Measurements from ENCODE around the gene ANXA2R.
A peak's percentile ranks its signal among the peaks of the same experiment; 100 is the strongest.
"Not testable (repeated sequence)": the region's sequence is repeated elsewhere in the genome, so short reads cannot be mapped to it uniquely, and the experiment has no call there.

Gene ANXA2R

DNA sequence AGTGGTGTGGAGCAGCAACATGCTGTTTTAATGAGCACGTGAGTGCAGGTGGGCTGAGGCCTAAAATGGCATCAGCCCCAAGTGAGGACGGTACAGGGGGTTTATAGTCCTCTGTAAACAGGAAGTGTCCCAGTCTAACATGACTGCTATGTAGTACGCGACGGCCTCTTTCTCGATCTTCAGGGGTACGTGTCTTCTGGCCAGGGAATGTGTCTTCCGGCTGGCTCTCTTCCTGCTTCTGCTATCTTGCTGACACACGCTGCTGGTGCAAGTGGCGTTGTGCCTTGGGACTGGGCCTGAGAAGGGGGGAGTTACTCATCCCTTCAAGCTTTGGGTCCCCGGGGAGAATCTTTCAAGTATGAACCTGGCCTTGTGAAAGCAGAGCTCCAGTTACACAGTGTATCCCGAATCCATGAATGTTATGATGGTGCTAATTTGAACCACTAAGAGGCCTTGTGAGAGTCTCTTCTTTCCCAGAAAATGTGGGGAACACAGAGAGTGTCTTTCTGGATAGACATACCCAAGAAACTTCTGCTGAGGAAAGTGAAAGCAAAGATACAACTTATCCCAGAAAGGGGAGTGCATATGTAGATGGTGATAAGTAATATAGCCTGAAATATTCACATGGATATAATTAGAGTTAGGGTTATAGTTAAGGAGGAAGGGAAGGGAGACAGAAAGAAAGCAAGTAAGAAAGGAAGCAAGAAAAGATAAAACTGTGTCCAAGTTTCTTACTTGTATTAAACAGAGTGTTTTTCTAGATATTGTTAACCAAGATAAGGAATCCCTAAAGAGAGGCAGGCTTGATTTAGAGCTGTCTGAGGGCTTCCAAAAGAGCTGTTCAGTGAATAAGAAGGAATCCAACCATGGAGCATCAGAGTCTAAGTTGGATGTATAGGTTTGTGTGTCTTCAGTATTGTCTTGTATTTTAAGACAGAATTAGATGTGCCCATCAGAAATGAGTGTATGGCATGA is 35.5 kb upstream of the ANXA2R start:
- no peak overlapping the region for H3K27ac ChIP-seq
- no peak overlapping the region for H3K4me3 ChIP-seq (ENCODE audit: low read depth in 1 of 2, low read length in 1 of 2)
- TF ChIP-seq CTCF (IDR thresholded peaks at IDR 0.05): no peak
- H3K27me3 ChIP-seq: no peaks in the 10 kb centered on the region
- peaks cover 23% of the 10 kb centered on the region for H3K36me3 ChIP-seq
- no peaks in the 10 kb centered on the region for H3K9me3 ChIP-seq
- no peaks in the 10 kb centered on the region for H3K4me1 ChIP-seq (ENCODE audit: control insufficient read depth in 1 of 2, insufficient read depth in 1 of 2, low read depth in 1 of 2, low read length in 1 of 2)

DNA sequence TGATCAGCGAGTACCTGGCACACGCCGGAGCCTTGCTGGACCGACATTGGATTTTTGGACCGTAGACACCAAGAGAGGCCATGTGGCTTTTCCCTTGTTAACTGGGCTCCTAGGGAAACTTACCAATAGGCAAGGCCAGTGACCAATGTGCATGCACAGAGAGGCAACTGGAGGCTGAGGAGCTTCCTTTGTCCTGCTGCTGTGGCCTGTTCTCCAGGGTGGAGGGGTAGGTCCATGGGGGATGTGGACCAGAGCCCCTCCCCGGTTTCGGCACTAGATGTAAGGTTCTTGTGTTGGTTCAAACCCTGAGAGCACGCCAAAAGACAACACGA is 34.8 kb upstream of the ANXA2R start:
- Histone ChIP-seq H3K27me3 (no peaks in the 10 kb centered on the region), H3K9me3 (no peaks in the 10 kb centered on the region), H3K36me3 (peaks cover 18% of the 10 kb centered on the region), H3K4me3 (ENCODE audit: low read depth in 1 of 2, low read length in 1 of 2) (no peak overlapping the region), H3K27ac (no peak overlapping the region), H3K4me1 (ENCODE audit: control insufficient read depth in 1 of 2, insufficient read depth in 1 of 2, low read depth in 1 of 2, low read length in 1 of 2) (no peaks in the 10 kb centered on the region)
- no peak for TF ChIP-seq CTCF (IDR thresholded peaks at IDR 0.05)

GRCh38 chr5:43073597-43074546 is 33.8 kb upstream of the ANXA2R start:
- Histone ChIP-seq H3K27me3 (no peaks in the 10 kb centered on the region), H3K27ac (no peak overlapping the region), H3K4me1 (ENCODE audit: control insufficient read depth in 1 of 2, insufficient read depth in 1 of 2, low read depth in 1 of 2, low read length in 1 of 2) (peaks cover 2 to 3% of the 10 kb centered on the region in 2 experiments), H3K9me3 (no peaks in the 10 kb centered on the region), H3K4me3 (ENCODE audit: low read depth in 1 of 2, low read length in 1 of 2) (no peak overlapping the region), H3K36me3 (peaks cover 15% of the 10 kb centered on the region)
- TF ChIP-seq CTCF (IDR thresholded peaks at IDR 0.05): peak; percentile 83

DNA sequence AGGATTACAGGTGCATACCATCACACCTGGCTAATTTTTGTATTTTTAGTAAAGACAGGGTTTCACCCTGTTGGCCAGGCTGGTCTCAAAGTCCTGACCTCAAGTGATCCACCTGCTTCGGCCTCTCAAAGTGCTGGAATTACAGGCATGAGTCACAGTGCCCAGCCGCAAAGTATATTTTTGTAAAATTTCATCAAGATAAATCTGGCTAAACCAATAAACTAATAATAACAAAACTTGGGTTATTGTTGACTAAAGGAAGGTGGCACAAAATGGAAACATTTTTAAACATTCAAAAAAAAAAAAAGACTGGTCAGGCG is 29.2 kb upstream of the ANXA2R start:
- Histone ChIP-seq H3K4me1 (ENCODE audit: control insufficient read depth in 1 of 2, insufficient read depth in 1 of 2, low read depth in 1 of 2, low read length in 1 of 2) (peaks cover 29 to 33% of the 10 kb centered on the region in 2 experiments), H3K36me3 (peaks cover 15% of the 10 kb centered on the region)
- not testable (repeated sequence) for H3K27me3 ChIP-seq; H3K27ac ChIP-seq; H3K4me3 ChIP-seq (ENCODE audit: low read depth in 1 of 2, low read length in 1 of 2); H3K9me3 ChIP-seq

DNA sequence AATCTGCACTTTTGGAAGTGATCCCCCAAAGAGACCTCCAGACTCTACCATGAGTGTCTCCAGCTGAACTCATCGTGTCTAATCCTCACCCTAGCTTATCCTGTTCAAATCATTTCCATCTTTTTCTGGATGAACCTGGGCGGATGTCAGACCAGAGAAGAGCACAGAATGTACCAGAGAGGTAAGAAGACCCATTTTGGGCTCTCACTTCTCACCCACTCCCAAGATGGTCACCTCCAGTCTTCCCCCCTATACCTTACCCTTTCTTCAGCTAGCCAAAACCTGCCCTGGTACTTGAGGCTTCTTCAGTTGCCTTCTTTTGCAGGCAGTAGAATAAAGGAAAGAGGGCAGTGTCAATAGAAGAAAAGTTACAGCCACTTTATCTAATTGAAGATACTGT is 27.9 kb upstream of the ANXA2R start:
- peak overlapping the region; percentile 98 for H3K27ac ChIP-seq
- peaks cover 15% of the 10 kb centered on the region for H3K36me3 ChIP-seq
- no peaks in the 10 kb centered on the region for H3K9me3 ChIP-seq
- peaks cover 36 to 41% of the 10 kb centered on the region in 2 experiments for H3K4me1 ChIP-seq (ENCODE audit: control insufficient read depth in 1 of 2, insufficient read depth in 1 of 2, low read depth in 1 of 2, low read length in 1 of 2)
- peak overlapping the region; percentile 65 to 79 for H3K4me3 ChIP-seq (ENCODE audit: low read depth in 1 of 2, low read length in 1 of 2)
- no peaks in the 10 kb centered on the region for H3K27me3 ChIP-seq
- TF ChIP-seq CTCF (IDR thresholded peaks at IDR 0.05): no peak

Data from neutrophil (primary cell).